Forelimb muscle (tissue), 1 donor: ENCODE data around the gene SCTR. TPM values are rescaled to one million over a fixed set of nuclear protein-coding genes. Genes with fewer than 3 reads are reported as not detected.

ENCODE experiments used
- DNase-seq: peaks from one replicate; pipeline ENCODE4 v3.0.0-alpha.2; 2013; ENCODE audit warnings: low read depth
- polyA plus RNA-seq: library from polyadenylated mRNA; unstranded; fragments of 120-200 nt; gene quantifications from one replicate; pipeline ENCODE4 v1.2.1, GENCODE V29; 2013; ENCODE audit not compliant: insufficient read length

Gene SCTR
- 1.5 TPM for polyA plus RNA-seq

DNA sequence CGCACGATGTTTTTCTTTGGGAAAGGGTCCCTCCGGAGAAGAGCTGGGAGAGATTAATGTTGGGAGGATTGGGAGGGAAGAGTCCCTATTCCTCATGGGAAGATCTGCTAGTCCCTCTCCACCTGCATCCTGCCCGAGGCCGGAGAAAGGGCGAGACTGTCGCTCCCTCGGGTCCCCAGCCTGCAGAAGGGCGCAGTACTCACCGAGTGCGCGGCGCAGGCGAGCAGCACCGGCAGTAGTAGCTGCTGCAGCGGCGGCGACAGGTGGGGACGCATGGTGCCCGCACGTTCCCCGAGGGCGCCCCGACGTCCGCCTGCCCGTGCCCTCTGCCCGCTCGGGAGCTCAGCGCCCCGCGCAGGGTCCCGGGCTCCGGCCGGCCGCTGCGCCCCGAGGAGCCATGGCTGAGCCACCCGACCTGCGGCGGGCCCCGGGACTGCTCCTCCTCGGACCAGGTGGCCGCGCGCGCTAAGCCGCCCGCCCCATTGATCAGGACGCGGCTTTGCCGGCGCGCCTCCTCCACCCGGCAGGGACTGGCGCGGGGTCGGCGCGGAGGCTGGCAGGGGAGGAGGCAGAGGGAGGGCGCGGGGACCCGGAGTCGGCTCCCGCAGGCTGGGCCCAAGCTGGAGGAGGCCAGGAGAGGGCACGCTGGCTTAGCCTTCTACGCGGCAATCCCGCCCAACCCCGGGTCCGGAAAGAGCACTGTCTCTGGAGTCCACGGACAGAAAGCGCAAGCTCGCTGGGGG, at the start of gene SCTR:
TSS of gene SCTR (minus strand) at position 532 of the 743 bp plus-strand sequence. CDS start at position 275, 257 bp downstream.
- DNase-seq = no peak

DNA sequence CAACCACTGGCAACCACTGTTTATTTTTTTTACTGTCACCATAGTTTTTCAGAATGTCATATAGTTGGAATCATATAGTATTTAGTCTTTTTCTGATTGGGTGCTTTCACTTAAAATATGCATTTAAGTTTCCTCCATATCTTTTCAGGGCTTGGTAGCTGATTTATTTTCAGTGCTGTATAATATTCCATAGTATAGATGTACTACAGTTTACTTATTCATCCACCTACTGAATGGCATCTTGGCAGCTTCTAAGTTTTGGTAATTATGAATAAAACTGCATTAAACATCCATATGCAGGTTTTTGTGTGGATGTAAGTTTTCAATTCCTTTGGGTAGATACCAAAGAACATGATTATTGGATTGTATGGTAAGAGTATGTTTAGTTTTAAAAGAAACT, 43.0 kb upstream of the SCTR start:
- no peak for DNase-seq

DNA sequence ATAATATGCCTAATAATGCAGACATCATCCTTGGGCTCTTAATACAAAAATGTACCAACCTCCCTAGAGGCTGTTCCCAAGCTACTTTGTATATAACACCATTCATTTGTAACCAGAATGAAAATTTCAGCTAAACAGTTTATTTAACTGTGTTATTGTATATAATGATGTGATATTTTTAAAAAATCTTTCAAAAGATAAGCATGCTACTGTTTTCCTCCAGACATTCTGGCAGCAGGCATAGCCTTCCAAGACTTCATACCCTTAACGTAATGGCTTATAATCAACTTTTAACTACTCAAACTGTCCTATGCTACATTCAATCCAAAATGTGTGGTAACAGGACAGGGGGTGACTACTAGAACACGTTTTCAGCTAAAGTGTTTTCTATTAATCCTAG, 41.2 kb upstream of the SCTR start:
- no peak for DNase-seq

DNA sequence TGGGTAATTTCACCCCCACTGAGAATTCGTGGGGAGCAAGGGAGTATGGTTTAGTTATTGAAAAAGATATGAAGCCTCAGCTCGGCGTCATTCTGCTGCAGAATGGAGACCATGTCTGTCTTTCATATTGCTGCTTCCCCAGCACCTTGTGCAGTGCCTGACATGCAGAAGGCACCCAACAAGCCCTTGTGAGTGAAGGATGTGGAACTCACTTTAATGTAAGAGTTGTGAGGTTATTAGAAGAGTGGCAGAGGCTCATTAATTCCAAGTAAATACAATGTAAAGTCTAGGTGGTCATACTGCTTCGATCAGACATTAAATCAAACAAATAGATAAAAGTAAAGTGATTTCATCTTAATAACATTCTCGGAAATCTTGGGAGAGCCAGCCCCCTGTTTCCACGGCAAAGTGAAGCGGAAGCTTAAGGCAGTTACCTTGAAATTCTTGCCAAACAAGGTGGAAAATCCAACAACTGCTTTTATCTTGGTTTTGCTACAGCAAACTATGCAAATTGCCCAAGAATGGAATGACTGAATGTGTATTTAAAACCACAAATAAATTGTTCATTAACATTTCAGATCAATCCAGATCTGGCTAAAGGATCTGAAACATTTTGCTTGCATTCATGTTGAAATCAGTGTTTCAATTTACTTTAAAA, 29.5 kb upstream of the SCTR start:
- no peak for DNase-seq

DNA sequence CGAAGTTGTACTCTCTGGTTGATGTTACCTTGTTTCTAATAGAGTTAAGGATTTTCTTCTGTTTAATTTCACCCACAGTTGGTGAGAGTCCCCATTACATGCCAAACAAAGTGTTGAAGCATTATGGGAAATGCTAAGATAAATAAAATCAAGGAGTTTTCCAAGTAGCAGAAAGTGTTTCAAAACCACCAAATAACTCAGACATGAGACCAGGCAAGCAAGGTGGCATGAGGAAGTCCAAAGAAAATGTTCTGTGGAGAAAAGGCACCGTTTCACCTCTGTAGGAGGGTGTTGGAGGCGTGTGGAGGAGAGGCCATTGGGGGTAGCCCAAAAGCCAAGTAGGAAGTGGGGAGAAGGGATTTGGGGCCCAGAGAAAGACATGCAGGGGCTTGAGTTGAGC, 28.6 kb upstream of the SCTR start:
- no peak for DNase-seq

DNA sequence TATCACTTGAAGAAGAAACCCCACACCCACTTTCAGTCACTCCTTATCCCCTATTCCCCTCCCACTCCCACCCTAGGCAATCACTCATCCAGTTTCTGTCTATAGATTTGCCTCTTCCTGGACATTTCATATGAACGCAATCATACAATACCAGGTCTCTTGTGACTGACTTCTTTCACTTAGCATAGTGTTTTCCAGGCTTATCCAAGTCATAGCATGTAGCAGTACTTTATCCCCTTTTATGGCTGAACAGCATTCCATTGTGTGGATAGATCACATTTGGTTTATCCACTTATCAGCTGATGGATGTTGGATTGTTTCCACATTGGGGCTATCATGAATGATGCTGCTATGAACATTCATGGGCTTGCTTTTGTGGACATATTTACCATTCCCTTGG, 26.6 kb upstream of the SCTR start:
- no peak for DNase-seq

DNA sequence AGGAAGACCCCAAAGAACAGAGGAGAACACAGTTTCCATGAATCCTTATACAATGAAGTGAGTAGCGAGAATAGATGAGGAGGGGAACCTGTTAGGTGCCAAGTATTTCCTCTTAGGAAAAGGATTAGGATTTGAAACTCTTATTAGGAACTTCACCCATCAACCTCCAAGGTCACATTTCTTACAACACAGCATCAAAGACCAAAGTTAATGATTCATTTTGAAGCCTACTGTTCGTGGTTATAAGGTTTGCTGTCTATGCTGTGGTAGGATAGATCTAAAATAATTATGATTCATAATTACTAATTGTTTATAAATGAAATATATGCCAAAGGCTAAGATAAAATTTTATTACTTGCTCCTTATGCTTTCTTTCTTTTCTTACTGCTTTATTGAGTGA, 26.1 kb upstream of the SCTR start:
- no peak for DNase-seq

DNA sequence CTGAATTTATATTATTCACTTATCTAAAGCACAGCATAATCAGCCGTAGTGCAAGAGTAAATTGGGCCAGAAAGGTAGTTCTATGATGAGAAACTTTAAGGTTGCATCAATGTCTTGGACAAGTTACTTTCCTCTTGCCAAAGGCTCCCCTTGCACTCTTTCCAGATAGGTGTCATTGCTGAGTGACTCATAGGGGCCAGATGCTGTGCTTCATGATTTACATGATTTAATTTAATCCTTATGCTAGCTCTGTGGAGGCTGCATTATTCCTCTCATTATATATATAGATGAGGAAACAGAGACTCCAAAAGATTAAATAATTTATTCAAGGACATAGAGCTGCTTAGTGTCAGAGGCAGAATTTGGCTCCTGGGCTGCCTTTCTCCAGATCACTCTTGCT, 25.0 kb upstream of the SCTR start:
- no peak for DNase-seq

DNA sequence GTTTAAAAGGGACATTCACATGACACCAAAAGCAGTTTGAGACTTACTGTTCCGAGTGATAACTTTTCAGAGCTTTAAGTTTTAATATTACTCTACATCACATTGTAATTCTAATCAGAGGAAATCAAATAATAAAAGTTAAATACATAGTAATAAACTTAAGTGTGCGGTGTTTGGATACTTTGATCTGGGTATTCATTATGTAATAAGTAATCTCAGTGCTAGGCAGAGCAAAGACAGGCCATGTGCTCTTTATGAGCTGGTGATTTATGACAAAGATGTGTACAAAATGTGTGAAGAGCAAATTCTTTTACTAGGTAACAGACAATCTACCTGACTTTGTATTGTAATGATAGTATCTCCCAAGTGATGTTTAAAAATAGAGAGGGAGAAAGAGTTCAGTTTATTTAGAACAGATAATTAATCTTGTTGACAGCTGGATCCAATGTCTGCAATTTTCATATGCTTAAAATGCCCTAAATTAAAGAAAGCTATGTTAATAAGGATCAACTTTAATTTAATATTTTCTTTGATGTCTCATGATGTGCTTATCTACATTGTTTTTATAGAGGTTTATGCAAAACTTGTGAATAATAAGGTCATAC, 24.3 kb upstream of the SCTR start:
- no peak for DNase-seq

DNA sequence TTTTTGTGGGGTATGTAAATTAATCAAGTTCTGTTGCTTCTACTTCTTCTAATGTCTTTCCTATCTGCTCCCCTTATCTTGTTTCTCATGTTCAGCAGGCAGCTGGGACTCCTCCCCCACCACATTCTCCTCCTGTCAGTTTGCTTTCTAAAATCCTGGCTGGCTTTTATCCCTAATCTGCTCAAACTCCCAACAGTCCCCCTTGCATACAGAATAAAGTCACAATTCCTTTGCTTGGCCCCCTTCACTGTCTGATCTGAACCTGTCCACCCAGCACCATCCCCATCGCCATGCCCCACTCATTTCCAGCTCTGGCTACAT, 22.1 kb upstream of the SCTR start:
- DNase-seq = no peak

DNA sequence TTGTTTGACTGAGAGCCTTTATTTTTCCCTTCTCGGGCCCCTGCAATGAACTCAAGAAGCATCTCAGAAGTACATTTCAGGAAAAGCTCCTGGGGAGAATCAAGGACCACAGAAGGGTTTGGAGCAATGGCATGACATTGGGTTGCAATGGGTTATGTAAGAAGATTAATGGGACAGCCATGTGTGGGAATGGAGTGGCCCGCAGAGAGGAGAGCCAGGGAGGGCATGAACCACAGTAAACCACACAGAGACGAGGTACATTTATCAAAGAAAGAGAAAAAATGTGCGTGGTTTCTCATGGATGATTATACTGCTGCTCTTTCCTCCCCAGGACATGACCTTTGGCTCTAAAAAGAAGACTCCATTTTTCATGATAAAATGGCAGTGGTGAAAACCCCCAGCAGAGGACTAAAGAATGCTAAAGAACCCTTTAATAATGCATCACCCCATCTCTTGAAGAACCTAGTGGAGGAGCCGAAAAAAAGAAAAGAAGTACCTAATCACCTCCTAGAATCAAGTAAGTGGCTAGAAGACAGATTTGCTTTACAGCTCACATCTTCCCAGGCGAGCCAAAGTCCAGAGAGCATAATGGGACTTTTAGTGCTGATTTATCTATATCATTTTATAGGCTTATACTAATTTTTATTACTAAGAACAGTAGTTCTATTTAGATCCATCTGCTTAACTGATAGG, 21.6 kb upstream of the SCTR start:
- no peak for DNase-seq

DNA sequence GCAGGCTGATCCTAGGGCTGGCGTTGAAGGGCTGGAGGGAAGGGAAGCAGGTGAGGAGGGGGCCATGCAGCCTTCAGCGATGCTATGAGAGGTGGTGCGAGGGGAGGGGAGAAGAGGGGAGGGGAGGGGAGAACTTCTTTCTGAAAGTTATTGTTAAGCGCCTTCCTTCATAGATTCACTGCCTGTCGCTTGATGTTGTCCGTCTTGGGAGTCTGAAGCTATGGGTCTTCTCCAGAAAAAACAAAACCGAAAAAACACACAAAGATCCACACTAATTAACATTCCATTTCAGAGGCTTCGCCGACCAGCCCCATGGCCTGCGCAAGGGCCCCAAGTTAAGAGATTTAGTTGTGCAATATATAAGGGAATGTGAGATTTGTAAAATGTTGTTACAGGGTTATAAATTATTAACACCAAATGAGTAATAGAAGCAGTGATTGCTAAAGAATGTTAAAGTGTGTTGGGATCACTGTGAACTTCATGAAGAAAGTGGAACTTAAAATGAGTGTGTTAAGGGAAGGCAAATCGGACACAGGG, 20.7 kb upstream of the SCTR start:
- DNase-seq = no peak

DNA sequence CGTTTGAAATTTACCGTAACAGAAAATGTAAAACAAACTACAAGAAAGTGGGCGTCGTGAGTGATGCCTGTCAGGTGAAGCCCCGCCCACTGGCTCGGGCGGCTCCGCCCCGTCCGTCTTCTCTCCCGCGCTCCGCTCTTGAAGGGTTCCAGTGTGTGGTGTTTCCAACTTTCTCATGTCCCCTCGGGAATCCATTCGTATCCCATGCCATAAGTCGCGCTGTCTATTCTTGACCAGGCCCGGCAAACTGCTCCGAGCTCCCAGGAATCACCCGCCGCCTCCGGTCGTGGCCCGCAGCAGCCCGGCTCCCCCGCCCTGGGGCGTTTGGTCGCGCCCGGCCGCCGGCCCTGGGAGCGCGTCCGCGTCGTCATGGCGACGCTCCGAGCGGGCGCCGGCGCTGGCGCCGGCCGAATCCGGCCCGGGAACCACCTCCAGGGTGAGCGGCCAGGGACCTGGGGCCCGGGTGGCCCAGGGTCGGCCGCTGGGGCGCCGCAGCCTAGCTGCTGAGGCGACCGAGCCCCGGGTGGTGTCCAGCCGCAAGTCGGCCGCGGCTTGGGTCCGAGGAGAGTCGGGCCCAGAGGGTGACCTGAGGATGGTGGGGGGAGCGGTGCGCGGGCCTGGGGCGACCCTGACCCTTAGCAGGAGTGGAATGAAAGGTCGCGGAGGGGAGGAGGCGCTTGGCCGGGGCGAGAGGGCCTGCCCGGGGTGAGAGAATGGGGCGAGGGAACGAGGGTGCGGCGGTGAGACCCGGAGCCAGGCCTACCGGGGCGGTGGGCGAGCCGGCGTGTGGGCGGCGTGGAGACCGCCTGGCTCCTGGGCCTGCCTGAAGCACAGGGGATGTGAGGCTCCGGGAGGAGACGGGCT, 20.0 kb upstream of the SCTR start, which contains the start of gene CFAP221:
TSS of gene CFAP221 (plus strand) at position 375 of the 864 bp plus-strand sequence. CDS start 1,683 bp downstream, outside the sequence.
- no peak for DNase-seq

DNA sequence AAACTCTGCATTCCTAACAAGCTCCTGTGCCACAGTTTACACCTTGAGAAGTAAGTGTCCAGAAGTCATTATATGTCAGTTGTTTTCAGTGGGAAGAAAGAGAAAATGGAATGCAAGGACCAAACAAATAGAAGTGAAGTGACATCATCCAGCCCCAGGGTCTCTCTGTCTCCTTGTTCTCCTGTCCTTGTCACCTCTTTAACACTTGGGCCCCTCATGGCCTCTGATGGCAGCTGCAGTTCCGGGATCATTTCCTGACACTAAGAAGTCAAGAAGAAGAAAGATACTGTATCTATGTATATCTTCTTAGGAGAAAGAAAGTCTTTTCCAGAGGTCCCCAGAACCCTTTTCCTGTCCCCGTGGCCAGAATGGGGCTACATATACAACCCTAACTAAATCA, 17.2 kb upstream of the SCTR start:
- no peak for DNase-seq

DNA sequence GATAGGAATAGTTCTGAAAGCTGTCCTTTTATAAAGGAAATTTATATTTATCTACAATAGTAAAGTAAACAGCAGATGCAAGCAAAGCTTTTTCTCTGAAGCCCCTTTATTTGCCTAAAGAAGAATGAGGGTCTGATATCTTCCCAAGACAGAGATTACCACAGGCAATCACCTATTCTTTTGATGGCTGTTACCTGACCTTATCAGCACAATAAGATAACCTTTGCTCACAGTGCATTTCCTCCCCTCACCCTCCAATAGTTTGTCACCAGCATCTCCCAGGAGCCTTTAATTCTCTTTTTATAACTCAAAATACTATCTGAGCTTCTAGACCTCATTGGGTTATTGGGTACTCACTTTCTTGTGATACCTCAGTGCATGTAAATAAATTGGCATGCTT, 13.5 kb upstream of the SCTR start:
- no peak for DNase-seq

DNA sequence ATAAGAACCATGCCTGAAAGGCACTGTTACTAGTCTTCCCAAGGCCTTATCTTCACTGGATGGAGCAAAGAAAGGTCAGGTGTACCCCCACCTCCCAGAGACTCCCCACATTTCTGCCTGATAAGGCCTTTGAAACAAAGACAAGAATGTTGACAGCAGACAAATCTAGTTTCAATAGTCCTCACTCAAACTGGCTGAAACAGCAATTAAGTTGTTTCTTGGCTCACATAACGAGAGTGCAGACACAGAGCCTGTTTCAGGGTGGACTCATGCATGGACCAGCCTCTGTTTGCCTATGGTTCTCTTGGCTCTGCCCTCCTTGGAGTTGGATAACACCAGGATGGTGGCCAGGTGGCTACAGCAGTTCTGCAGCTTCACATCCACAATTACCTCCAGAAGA, 12.4 kb upstream of the SCTR start:
- no peak for DNase-seq

DNA sequence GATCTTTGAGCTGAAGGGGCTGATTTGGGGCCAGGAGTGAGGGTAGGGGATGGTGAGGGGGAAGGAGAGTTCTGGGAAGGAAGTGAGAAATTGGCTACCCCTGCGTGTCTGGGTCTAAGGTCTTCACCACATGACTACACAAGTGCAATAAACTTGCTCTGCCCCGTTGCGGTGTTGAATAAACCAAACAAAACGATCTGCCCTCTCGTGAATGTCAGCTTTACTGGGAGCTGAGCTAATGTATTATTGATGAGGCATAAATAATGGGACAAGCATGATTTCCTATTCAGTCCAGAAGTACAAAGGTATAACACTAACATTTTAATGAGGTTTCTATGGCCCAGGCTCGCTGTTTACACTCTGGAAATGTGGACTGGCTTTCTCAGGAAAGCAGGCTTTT, 11.9 kb upstream of the SCTR start:
- DNase-seq = no peak

DNA sequence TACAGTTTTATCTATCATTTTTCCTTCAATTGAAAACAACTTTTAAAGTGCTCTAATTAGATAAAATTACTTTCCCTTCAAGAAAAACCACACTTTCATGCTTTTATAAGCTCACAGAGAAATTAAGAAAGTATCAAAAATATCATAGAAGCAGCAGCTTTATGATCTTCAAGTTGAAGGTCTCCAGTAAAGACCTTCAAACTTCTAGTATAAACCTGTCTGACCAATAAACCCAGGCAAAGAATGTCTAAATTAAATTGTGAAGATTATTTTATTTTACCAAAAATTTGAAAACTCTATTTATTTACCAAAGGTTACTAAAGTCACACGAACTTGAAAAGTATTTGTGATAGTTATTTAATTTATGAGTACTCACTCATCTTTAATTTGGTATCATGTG, 9.3 kb upstream of the SCTR start:
- DNase-seq = no peak

DNA sequence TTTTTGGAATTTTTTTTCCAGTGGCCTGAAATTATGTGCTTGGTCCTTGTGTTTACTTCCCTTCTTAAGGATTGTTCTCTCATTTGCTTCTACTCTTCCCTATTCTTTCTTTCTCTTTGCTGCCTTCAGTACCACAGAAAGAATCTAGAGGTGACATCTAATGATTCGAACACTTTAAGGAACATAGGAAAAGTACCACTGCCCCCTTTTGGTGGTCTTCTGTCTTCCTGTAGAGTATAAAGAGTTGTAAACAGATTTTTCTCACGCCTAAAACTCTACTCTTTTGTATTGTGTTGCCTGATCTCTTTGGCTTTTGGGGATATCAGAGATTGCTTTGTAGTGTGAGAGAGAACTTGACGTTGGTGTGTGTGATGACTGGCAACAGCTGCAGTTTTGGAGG, 7.0 kb upstream of the SCTR start:
- no peak for DNase-seq

DNA sequence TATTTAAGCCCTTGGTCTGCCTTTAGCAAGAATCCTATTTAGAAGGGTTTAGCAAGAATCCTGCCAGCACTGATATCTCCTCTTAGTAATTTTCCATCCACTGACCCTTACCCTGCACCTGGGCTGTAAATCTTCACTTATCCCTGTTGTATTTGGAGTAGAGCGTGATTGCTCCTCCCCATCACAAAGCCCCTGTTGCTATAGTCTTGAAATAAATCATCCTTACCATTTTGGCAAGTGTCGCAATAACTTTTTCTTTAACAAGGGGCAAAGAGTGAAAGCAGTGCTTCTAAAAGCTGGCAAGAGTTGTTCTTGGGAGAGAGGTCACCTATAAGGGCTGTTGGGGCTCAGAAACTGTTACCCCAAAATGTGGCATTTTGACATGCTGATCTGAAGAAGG, 3.7 kb upstream of the SCTR start:
- DNase-seq = no peak

DNA sequence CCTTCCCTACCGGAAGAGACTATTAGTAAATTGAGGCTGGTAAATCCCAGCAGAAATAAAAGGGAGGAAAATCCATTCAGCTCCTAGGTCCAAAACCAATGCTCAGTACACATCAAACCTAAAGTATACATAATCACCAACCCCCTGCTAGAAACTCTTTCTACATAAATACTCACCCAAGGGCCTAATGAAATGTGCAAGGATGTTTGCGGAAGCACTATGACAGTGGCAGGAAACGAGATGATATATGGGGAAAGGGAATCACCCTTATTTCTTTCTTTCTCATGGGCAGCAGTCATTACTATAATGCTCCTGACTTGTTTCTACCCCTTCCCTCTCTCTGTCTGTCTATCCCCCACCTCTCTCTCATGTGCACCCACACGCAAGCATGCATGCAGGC, 1.3 kb upstream of the SCTR start:
- no peak for DNase-seq
